ENCODE results near the gene CBFA2T2.

The CBFA2T2 gene

DNA sequence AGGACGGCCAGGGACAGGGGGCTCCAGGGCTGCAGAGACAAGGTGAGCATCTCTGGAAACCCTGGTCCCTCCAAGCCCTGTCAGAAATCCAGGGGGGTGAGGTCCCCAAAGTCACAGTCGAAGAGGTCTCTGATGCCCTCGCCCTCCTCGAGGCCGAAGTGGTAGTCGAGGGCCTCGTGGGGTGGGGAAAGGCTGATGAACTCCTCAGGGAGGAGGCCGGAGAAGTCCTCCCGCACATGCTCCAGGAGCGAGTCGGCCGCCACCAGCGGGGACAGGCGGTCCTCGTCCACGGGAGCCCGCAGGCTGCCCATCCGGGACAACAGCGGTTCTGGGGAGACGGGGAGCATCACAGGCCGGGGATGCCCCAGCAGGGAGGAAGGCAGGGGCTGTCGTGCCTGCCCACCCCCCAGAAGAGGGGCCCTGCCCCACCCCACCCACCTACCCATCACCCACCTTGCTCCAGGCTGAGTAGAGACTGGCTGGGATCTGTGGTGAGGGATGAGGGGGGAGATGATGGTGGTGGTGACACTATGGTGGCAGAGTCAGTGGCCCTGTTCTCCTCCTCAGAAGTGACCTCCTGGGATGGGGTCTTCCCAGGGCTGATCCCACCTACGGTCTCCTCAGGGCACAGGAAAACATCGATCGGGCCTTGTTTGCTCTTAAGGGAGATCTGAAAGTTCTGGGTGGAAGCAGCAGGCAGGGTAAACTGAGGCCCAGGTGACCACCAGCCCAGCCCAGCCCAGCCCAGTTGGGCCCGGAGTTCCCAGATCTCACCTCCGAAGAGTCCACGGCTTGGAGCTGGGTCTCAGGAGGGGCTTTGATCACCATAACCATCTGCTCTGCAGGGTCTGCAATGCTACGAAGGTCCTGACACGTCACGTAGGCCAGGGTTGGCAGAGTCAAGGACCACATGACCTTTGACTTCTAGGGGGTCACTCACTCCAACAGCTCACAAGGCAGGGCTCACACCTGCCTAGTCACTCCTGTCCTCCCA, 187.1 kb downstream of the CBFA2T2 start:
- DNase-seq (ENCODE audit: low read depth, low spot score), result no peak

DNA sequence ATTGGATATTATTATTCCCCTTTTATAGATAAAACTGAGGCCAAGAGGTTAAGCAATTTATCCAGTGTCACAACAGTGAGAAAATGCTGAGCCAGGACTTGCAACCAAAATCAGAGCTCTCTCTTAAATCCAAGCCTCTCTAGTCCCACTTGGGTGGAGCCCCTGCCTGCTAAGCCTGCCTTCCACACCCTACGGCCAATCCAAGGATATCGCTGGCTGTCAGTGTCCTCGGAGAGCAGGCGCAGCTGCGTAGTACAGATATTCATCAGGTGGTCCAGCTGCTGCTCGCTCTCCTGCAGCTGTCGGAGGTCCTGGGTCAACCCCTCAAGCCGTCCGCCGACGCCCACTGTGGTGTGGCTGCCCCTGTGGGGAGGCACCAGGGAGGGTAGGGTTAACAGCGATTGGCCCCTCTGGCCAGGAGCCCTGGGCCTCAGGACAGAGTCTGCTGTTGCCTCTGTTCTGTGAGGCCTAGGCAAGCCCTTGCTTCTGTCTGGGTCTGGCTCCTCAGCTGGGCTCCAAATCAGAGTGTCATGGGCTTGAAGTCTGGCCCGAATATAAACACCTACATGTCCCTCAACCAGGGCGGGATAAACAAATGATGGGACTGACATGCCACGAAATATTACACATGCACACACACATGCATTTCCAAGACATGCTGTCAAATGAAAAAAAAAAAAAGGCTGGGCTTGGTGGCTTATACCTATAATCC, 188.3 kb downstream of the CBFA2T2 start:
- DNase-seq (ENCODE audit: low read depth, low spot score), result no peak

DNA sequence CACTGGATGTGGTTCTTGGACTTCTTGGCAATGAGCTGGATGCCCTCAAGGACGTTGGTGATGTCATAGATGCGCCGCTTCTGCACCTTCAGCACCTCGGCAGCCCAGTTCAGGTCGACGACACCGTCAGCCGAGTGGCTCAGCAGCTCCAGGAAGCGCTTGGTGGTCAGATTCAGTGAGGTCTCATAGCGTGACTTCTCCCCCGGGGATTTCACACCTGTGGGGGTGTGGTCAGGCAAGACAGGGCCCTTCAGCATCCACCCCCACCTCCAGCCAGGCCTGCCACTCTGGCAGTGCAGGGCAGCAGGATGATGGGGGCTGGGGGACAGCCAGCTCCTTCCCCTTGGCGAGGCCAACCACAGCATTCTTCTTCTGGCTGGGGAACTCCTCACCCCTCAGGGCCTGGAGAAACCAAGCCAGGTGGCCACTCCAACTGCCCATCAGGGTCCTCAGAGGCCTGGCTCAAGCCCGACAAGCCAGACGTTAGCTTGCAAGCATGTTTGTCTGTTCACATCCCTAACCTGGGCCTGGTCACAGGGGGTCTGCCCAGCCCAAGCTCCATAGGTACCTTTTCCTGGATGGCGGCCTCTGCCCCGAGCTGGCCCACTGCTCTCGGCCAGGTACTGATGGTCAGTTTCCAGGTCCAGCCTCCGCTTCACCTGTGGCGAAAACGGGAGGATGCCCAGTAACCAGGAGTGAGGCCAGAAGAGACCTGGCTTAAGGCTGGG, 190.0 kb downstream of the CBFA2T2 start:
- DNase-seq (ENCODE audit: low read depth, low spot score), result no peak

DNA sequence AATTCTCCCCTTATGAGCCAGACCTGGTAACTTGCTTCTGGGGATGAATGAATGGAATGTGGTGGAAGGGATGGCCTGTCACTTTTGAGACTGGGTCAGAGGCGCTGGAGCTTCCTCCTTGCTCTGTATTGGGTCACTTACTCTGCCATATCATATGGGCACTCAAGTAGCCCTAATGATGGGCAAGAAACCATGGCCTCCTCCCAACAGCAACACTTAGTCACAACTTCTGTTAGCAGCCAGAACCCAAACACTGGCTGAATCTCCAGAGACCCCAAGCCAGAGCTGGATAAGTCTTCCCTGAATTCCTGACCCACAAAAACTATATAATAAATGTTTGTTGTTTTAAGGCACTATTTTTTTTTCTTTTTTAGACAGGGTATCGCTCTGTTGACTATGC, 190.8 kb downstream of the CBFA2T2 start:
- no peak for DNase-seq (ENCODE audit: low read depth, low spot score)

DNA sequence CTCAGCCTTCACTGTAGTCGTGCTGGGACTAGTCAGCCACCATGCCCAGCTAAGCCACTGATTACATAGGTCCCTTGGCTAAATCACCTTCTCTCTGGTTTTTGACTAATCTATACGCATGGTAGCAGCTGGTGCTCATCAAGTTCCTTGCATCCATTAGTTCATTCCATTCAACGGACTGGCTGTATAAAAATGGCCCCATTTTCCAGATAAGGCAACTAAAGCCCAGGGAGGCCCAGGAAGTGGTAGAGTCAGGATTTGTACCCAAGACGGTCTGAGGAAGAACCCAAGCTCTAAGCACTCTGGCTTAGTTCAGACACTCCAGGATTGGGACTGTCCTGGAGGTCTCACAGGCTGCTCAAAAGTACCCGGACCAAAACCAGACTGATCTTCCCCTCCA, 191.4 kb downstream of the CBFA2T2 start:
- no peak for DNase-seq (ENCODE audit: low read depth, low spot score)

DNA sequence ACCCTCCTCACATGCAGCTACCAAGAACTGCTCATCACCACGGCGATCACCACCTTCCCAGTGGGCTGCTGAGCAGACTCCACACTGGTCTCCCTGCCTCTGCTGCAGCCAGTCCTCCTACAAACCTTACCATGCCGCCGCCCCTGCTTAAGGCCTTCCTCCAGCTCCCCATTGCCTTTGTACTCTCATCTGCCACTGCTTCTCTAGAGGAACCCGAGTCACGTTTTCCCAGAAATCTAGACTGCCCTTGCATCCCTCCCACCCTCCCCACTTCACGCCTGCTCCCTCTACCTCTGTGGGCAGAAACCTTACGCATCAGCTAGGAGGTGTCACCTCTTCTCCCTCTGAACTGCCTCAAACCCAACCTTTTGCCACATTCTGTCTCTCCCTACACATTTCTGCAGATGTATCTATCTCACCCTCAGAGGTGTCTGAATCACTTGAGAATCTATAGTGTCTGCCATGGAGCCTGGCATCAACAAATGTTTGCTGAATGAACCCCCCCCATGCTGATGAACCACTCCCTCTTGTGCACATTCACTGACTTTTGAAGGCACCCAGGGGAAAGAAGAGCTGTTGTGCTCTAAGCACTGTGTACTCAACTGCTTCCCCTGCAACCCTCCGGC, 191.9 kb downstream of the CBFA2T2 start:
- DNase-seq (ENCODE audit: low read depth, low spot score), result no peak

DNA sequence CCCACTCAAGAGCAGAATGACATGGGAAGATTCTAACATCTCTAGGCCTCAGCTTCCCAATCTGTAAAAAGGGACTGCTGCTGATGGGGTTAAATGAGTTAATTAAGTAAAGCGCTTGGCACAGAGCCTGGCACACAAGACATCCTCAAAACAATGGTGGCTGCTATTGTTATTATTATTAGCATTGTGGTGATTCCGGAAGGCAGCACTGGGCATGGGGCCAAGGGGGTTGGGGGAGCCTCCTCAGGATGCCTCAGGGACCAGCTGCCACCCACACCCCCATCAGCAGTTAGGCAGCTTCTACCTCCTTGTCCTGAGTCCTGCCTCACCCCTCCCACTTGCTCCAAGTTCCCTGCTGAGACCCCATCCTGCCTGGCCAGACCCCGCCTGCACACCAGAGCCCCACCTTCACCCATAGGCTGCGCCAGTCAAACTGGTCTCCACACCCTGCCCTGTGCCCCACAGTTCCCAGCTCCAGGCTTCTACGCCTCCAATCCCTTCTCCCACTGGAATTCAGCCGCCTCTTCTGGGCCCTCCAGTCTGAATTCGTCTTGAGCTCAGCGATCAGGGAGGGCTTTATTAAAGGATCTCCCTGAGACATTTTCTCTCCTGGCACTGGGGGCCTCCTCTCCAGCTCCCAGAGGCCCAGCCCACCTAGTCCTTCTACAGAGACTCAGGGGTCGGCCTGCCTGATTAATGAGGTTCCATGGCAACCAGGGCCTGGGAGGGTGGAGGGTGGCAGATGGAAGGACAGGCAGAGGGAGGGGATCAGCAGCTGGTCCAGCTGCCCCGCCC, 194.8 kb downstream of the CBFA2T2 start:
- DNase-seq (ENCODE audit: low read depth, low spot score), result peak; percentile 34

DNA sequence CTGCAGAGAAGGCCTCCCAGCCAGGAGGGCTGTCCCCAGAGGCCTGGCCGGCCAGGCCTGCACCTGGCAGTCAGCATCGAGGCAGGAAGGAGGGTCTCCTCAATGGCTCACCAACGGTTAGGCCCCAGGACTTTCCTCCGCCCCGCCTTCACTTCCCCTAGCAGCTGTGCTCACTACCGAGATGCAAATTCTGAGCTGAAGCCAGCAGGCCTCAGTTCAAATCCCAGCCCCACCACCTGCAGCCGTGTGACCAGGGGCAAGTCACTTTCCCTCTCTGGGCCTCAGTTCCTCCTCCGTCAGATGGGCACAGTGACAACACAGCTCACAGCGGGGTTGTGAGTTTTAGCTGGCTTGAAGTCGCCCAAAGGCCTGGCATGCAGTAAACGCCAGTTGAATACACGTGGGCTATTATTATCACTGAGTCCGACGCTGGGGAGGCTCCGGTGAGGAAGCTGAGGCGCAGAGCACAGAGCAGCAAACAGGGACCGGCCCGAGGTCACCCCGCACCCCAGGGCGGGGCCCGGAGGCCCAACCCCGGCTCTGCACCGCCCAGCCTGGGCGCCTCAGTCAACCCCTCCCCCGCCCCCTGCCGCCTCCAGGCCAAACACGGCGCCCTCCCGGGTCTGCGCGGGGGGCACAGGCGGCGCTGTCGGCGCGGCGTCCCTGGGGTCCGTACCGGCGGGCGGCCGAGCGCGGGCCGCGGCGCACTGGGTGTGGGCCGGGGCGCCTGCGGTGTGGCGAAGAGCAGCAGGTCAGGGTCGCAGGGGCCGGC, 195.6 kb downstream of the CBFA2T2 start:
- peak; percentile 64 for DNase-seq (ENCODE audit: low read depth, low spot score)

DNA sequence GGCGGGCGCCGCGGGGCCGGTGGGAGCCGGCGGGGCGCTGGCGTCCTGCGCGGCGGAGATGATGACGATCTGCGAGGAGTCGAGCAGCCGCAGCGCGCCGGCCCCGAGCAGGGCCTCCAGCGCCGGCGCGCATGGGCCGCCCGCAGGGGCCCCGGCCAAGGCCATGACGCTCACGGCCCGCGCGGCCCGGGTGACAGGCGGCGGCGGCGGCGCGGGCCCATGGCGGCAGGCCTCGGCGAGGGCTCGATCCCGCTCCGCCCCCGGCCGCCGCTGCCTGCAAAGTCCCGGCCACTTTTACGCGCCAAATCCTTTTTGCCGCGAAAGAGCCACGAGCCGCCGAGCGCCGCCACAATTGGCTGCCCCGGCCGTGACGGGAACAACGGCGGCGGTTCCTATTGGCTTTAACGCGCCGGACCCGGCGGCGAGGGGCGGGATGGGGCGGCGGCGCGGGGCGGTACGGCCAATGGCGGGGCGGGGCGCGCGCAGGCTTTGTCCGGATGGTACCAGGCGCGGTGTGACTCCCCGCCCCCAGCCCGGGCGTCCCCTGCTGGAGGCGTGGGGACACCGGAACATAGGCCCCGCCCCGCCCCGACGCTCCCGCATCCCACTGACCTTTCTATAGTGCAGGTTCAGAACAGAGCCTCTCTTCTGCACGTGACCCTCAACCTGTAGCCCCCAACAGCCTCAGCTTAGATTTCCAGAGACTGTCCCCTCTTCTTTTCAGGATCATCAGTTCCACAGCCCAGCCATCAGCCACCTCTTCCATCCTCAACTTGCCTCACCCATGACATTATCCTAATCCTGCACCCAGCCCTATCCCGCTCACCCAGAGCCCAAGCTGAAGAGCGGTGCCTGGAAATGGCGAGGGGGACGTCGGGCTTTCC, 196.4 kb downstream of the CBFA2T2 start, which contains the start of gene E2F1:
Gene E2F1, minus strand, starts transcription at position 286 of the 884 bp plus-strand sequence. Its CDS starts 121 bp downstream, at position 165.
- peak; percentile 95 for DNase-seq (ENCODE audit: low read depth, low spot score)

DNA sequence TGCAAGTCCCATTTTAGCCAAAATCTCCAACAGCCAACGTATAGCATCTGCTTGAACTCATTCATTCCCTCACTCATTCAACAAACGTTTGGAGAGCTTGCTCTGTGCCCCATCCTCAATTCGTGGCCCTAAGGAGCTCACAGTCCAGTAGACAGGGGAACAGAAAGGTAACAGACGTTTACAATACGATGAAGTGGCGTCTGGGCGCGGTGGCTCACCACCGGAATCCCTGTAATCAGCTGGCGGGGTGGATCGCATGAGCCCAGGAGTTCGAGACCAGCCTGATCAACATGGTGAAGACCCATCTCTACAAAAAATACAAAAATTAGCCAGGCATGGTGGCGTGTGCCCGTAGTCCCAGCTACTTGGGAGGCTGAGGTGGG, 197.1 kb downstream of the CBFA2T2 start:
- no peak for DNase-seq (ENCODE audit: low read depth, low spot score)

DNA sequence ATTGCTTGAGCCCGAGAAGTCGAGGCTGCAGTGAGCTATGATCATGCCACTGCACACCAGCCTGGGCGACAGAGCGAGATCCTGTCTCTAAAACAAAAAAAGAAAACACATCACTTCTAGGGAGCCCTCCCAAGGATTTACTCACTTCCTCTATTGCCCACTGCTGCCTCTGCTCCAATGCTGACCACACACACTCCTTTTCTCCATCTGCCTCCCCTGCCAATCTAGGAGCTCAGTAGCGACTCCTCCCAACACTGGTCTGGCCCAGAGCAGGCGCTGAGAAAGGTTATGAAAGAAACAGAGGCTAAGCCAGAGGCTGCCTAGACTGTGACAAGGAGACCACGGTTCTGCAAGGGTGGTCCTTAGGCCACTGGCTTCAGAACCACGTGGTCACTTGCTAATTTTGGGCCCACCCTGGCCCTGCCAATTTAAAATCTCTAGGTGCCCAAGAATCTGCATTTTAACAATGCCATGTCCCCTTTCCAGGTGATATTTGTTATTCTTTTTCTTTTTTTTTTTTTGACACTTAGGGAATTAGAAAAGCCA, 197.5 kb downstream of the CBFA2T2 start:
- no peak for DNase-seq (ENCODE audit: low read depth, low spot score)

DNA sequence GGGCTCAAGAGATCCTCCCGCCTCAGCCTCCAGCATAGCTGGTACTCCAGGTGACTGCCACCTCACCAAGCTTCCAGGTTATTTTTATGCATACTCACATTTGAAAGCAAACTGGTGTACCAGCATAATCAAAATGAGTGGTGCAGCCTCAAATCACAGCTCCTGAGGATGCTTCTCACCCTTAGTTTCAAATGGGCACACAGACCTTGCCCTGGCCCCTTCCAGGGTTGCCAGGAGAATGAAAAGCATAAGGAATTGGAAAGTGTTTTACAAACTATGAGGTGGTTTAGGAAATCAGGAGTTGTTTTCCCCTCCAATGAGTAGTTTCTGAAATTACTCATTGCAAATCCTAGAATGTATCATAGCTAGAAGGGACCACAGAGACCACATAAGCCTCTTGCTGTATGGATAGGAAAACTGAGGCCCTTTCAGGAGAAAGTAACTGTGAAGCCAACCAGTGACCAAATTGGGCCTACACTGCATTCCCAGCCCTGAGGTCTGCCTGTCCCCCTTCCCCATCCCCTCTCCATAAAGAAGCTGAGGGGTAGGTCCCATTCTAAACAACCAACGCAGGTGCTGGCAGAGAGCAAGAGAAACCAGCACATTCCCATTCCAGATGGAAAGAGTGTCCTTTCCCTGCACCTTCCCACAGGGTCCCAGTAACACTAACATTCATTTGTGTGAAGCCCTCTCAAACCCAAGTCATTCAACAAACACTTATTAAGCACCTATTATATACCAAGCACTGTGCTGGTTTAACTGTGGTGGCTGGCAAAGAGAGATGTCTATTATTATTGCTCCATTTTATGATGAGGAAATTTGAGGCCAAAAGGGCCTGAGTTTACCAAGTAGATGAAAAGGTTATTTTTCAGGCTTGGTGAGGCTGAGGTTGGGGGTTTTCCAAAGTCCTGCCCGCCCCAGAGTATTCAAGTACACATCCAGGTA, 198.4 kb downstream of the CBFA2T2 start:
- DNase-seq (ENCODE audit: low read depth, low spot score), result no peak

DNA sequence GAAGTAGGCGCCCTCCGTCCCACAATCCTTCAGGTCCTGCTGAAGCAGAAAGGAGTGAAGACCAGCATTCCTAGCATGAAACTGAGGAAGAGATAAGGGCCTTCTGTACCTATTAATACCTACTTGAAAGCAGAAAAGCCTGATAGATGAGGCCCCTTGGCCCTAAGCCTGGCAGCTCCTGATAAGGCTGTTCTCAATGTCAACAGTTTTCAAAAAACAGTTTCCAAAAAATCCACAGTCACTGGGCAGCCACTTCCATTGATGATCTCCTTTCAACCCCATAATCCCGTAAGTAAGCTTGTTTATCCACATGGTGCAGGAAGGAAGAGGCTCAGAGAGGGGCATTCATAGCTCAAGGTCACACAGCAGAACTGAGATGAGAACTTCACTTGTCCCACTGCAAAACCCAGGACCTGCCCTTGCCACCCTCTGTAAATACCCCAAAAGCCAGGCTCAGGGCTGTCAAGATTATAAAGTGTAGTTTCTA, 199.1 kb downstream of the CBFA2T2 start:
- DNase-seq (ENCODE audit: low read depth, low spot score), result no peak

DNA sequence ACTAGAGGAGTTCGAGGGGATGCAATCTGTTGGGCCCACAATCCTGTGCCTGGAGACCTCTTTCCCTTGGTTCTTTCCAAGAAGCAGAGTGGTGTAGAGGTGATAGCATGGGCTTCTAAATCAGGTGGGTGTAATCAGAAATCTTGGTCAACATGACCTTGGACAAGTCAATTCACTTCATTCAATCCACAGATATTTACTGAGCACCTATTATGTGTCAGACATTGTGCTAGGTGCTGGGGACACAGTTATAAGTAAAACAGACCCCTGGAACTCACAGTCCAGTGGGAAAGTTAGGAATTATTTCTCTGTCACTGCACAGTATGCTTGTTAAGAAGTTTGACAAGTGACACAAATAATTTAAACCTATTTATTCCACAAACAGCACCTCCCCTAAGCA, 199.6 kb downstream of the CBFA2T2 start:
- DNase-seq (ENCODE audit: low read depth, low spot score), result no peak

DNA sequence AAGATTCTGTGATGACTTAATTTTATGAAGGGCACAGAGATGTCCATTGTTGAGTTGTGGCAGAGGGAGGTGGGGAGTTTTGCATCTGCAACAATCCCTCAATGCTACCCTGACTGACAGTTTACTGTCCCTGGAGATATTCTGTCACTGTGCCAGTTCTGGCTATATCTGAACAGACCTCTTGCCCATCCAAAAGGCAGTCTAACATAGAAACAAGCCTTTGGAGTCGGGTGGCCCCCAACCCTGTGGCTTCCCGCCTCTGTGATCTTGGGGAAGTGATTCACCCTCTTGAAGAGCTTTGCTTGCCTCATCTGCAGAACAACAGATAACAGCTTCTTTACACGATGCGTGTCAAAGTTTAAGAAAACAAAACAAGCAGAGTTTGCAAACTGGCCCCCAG, 200.1 kb downstream of the CBFA2T2 start:
- peak; percentile 35 for DNase-seq (ENCODE audit: low read depth, low spot score)

DNA sequence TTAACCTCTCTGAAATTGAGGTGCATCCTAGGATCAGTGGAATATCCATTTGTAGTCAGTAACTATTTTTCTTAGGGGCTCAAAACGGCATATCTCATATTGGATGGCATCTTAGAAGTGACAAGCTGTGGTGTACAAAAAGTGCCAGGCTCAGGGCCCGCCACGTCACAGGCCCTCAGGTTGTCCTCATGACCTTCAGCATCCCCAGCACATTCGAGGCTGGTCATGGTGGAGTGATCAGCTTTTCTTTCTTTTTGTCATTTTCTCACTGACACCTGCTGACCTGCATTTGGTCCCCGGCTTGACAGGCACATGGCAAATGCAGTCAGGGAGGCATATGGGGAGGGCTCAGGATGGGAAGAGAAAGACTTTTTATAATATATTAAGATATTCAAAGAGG, 203.4 kb downstream of the CBFA2T2 start:
- no peak for DNase-seq (ENCODE audit: low read depth, low spot score)

Measured in ELF-1 (cell line).